CD14-positive monocyte (primary cell): Measurements from ENCODE around the gene WIZ. TPM values are rescaled to one million over a fixed set of nuclear protein-coding genes. Genes with fewer than 3 reads are reported as not detected.
"Not testable (repeated sequence)": the region's sequence is repeated elsewhere in the genome, so short reads cannot be mapped to it uniquely, and the experiment has no call there.

ENCODE experiments used
- DNase-seq, 3 donors: peaks; one replicate each; pipeline ENCODE4 v3.0.0-alpha.2; 2011 to 2022
- H2AFZ ChIP-seq: 2 replicates; pipeline ENCODE4 v1.6.0; 2012; ENCODE audit warnings: mild to moderate bottlenecking, low read depth, low read length, inconsistent platforms; ENCODE audit not compliant: insufficient read depth, poor library complexity, severe bottlenecking
- H3K27ac ChIP-seq, 2 donors: 1 replicate in 1 of 2; 2 replicates in 1 of 2; pipeline ENCODE4 v1.5.1; 2012 to 2013; ENCODE audit warnings: low read length in 2 of 2, control low read depth in 1 of 2, inconsistent platforms in 1 of 2, low read depth in 1 of 2, mild to moderate bottlenecking in 1 of 2
- H3K27me3 ChIP-seq, 2 donors: one replicate each; pipeline versions ENCODE4 v1.6.0 to v1.6.1; 2011 to 2013; ENCODE audit warnings: low read length in 2 of 2; ENCODE audit not compliant: control insufficient read depth in 2 of 2, insufficient read depth in 2 of 2
- H3K36me3 ChIP-seq, 2 donors: replicated peaks in 1 of 2; 1 replicate in 1 of 2; 2 replicates in 1 of 2; pipeline versions ENCODE4 v1.5.1 to v1.6.1; 2012 to 2013; ENCODE audit warnings: low read length in 2 of 2, control low read depth in 1 of 2, inconsistent platforms in 1 of 2, mild to moderate bottlenecking in 1 of 2; ENCODE audit not compliant: insufficient read depth in 2 of 2, control insufficient read depth in 1 of 2
- H3K4me1 ChIP-seq, 2 donors: 1 replicate in 1 of 2; 2 replicates in 1 of 2; pipeline versions ENCODE4 v1.5.1 to v1.6.1; 2012 to 2013; ENCODE audit warnings: low read length in 2 of 2, control low read depth in 1 of 2, inconsistent platforms in 1 of 2, mild to moderate bottlenecking in 1 of 2, moderate library complexity in 1 of 2; ENCODE audit not compliant: insufficient read depth in 2 of 2, control insufficient read depth in 1 of 2
- H3K4me2 ChIP-seq: replicated peaks from 2 replicates; pipeline ENCODE3; 2012; ENCODE audit warnings: low read length, moderate library complexity, mild to moderate bottlenecking; ENCODE audit not compliant: poor library complexity, severe bottlenecking; ENCODE audit errors: extremely low read depth
- H3K4me3 ChIP-seq, 3 experiments: fragments of 200-600 bp in 1 of 3; sonication (generic) in 1 of 3; replicated peaks in 1 of 3; 1 replicate in 2 of 3; 2 replicates in 1 of 3; pipeline ENCODE4 v1.5.1; 2011 to 2013; ENCODE audit warnings: low read length in 3 of 3, mild to moderate bottlenecking in 3 of 3, control low read depth in 2 of 3, low read depth in 2 of 3, inconsistent platforms in 1 of 3, moderate library complexity in 1 of 3
- H3K79me2 ChIP-seq: 2 replicates; pipeline ENCODE4 v1.6.0; 2012; ENCODE audit warnings: mild to moderate bottlenecking, control low read depth, inconsistent platforms, low read length, moderate library complexity; ENCODE audit not compliant: insufficient read depth
- H3K9ac ChIP-seq: 2 replicates; pipeline ENCODE4 v1.6.0; 2017; ENCODE audit warnings: low read length, mild to moderate bottlenecking; ENCODE audit not compliant: insufficient read depth, poor library complexity, severe bottlenecking
- H3K9me3 ChIP-seq, 2 donors: replicated peaks in 1 of 2; 1 replicate in 1 of 2; 2 replicates in 1 of 2; pipeline versions ENCODE4 v1.5.1 to v1.6.1; 2012 to 2013; ENCODE audit warnings: low read length in 2 of 2, control low read depth in 1 of 2; ENCODE audit not compliant: control insufficient read depth in 1 of 2, insufficient read depth in 1 of 2
- H4K20me1 ChIP-seq: 2 replicates; pipeline ENCODE4 v1.6.0; 2012; ENCODE audit warnings: mild to moderate bottlenecking, low read length, control low read depth, moderate library complexity; ENCODE audit not compliant: insufficient read depth
- H3K27ac Mint-ChIP-seq, 7 donors: one replicate each; pipeline ENCODE4 v1.8.0; 2020; ENCODE audit warnings: mild to moderate bottlenecking in 7 of 7, mixed read lengths in 7 of 7, moderate library complexity in 6 of 7, inconsistent platforms in 2 of 7
- H3K27me3 Mint-ChIP-seq, 3 donors: one replicate each; pipeline ENCODE4 v1.8.0; 2021 to 2022; ENCODE audit warnings: low read depth in 3 of 3, mild to moderate bottlenecking in 3 of 3, mixed read lengths in 3 of 3, moderate library complexity in 3 of 3, inconsistent platforms in 1 of 3
- H3K36me3 Mint-ChIP-seq, 2 donors: one replicate each; pipeline ENCODE4 v1.8.0; 2020; ENCODE audit warnings: mixed read lengths in 2 of 2, inconsistent platforms in 1 of 2, mild to moderate bottlenecking in 1 of 2
- H3K4me1 Mint-ChIP-seq: one replicate; pipeline ENCODE4 v1.8.0; 2020; ENCODE audit warnings: mild to moderate bottlenecking, mixed read lengths
- H3K4me3 Mint-ChIP-seq, 2 donors: one replicate each; pipeline ENCODE4 v1.8.0; 2020; ENCODE audit warnings: mild to moderate bottlenecking in 2 of 2, mixed read lengths in 2 of 2, moderate library complexity in 1 of 2
- H3K9me3 Mint-ChIP-seq, 7 donors: one replicate each; pipeline ENCODE4 v1.8.0; 2020 to 2022; ENCODE audit warnings: mixed read lengths in 7 of 7, mild to moderate bottlenecking in 6 of 7, moderate library complexity in 6 of 7, inconsistent platforms in 2 of 7
- WGBS: methylation state at CpG from one replicate; pipeline ENCODE4 v1.1.5; 2013; ENCODE audit warnings: missing lambda C conversion rate; ENCODE audit not compliant: insufficient coverage; 5-methylcytosine and 5-hydroxymethylcytosine counted together
- intact Hi-C, 2 donors: fragments of 100-400 bp; cut with micrococcal nuclease; formaldehyde crosslinking; loops; one replicate each; pipeline versions ENCODE4 v1.15.0 to v1.15.1; 2023
- polyA plus RNA-seq, 3 donors: library from polyadenylated mRNA; depleted of rRNA in 1 of 3; unstranded in 2 of 3; stranded (reverse) in 1 of 3; fragments of 300-500 nt in 2 of 3; fragments of >200 nt in 1 of 3; fragmentation: Illumina TruSeq in 2 of 3; gene quantifications; 1 replicate in 2 of 3; 2 replicates in 1 of 3; pipeline ENCODE4 v1.2.3, GENCODE V29; 2012 to 2021
- TF ChIP-seq, protein P1 (sequence below): fragments of 200-600 bp; IDR thresholded peaks from one replicate; pipeline ENCODE4 v1.8.0; 2022; ENCODE audit warnings: antibody characterized with exemption, mild to moderate bottlenecking

The WIZ gene
- polyA plus RNA-seq, 3 donors = 0.47 to 13.7 (median 0.51) TPM

- H3K27ac ChIP-seq, H3K9me3 Mint-ChIP-seq, H3K4me1 Mint-ChIP-seq, H3K79me2 ChIP-seq, DNase-seq, H2AFZ ChIP-seq, H3K4me1 ChIP-seq, H3K4me2 ChIP-seq, H3K27me3 ChIP-seq, H3K27me3 Mint-ChIP-seq, H3K4me3 ChIP-seq, H3K27ac Mint-ChIP-seq, H4K20me1 ChIP-seq, H3K36me3 Mint-ChIP-seq, H3K4me3 Mint-ChIP-seq, H3K9me3 ChIP-seq, H3K9ac ChIP-seq, H3K36me3 ChIP-seq: not testable (repeated sequence)
- WGBS = 100% methylated on average over 1 of the region's 7 CpGs
- intact Hi-C loops = loop anchor here in 1 of 2 donors (5.0 kb wide), 1 partner anchor 71 kb away; no protein-coding TSS in a partner anchor
Observed at GRCh38 chr19:15480996-15481395, 31.2 kb upstream of the WIZ start.

DNA sequence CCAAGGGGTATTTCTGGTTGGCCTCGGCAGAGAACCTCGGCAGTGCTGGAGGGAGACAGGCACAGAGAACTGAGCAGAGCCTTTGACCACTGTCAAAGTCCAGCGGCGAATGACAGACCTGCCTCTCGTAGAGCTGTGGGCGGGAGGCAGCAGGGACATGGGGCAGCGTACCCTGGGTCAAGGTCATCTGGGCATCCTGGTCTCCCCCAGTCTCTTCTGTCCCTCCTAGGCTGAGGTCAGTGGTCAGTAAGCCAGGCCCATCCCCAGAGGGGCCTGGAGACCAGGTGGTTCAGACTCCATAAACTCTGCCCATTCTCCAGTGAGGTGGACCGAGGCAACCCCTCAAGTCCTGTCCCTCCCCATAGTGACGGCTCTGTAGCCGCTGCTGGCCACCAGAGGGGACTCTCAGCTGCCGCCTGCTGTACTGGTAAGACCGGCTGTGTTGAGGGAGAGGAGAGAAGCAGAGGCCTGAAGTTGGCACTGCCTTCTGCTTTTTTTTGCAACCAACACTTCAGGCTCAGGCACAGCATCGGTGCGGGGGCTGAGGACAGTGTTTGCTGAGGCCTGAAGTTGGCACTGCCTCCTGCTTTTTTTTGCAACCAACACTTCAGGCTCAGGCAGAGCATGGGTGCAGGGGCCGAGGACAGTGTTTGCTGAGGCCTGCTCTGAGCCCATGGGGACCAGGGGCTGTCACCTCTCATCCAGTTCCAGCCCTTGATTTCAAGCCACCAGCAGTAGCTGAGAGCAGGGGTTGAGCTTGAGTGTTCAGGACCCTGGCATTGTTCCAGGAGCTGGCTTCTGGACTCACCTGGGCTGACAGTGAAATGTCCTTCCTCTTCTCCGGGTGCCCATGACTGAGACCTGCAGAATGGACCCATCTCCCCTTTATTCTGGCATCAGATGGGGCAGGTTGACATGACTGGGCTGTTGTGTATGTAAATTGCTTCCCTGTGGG lies 29.9 kb upstream of the WIZ start, which contains the start of gene PGLYRP2:
TSS of gene PGLYRP2 (minus strand) at position 111 of the 955 bp plus-strand sequence. CDS start 130 bp downstream, outside the sequence.
- Mint-ChIP-seq H3K4me3 (no peak within 1 kb of the TSS), H3K27ac (peak within 1 kb of the TSS in 1 of 7 donors; percentile 30), H3K9me3 (peaks cover 0 to 10% (median 3%) of the 10 kb centered on the region in 7 donors), H3K36me3 (no peaks in the 10 kb centered on the region), H3K27me3 (peaks cover 0 to 7% (median 3%) of the 10 kb centered on the region in 3 donors), H3K4me1 (peaks cover 4% of the 10 kb centered on the region)
- no peaks in the 10 kb centered on the region for H4K20me1 ChIP-seq
- DNase-seq = peak; percentile 37 to 48 (median 41)
- H3K27ac ChIP-seq = no peak within 1 kb of the TSS
- H3K4me3 ChIP-seq = no peak within 1 kb of the TSS
- peaks cover 0 to 6% of the 10 kb centered on the region in 2 donors for H3K9me3 ChIP-seq
- no peaks in the 10 kb centered on the region for H3K79me2 ChIP-seq
- H3K9ac ChIP-seq = no peak within 1 kb of the TSS
- no peak within 1 kb of the TSS for H3K4me2 ChIP-seq
- no peaks in the 10 kb centered on the region for H3K4me1 ChIP-seq
- no peaks in the 10 kb centered on the region for H3K36me3 ChIP-seq
- TF ChIP-seq, protein P1, sequence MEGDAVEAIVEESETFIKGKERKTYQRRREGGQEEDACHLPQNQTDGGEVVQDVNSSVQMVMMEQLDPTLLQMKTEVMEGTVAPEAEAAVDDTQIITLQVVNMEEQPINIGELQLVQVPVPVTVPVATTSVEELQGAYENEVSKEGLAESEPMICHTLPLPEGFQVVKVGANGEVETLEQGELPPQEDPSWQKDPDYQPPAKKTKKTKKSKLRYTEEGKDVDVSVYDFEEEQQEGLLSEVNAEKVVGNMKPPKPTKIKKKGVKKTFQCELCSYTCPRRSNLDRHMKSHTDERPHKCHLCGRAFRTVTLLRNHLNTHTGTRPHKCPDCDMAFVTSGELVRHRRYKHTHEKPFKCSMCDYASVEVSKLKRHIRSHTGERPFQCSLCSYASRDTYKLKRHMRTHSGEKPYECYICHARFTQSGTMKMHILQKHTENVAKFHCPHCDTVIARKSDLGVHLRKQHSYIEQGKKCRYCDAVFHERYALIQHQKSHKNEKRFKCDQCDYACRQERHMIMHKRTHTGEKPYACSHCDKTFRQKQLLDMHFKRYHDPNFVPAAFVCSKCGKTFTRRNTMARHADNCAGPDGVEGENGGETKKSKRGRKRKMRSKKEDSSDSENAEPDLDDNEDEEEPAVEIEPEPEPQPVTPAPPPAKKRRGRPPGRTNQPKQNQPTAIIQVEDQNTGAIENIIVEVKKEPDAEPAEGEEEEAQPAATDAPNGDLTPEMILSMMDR = peak; percentile 38
- intact Hi-C loops = loop anchor here (5.0 to 10.0 kb wide), 2 partner anchors 73 to 75 kb away; no protein-coding TSS in a partner anchor
- H2AFZ ChIP-seq = peak within 1 kb of the TSS; percentile 10
- 67% methylated on average over 12 of the region's 16 CpGs for WGBS
- no peaks in the 10 kb centered on the region for H3K27me3 ChIP-seq
